ENCODE results near the gene DSG4. TPM values are rescaled to one million over a fixed set of nuclear protein-coding genes. Genes with fewer than 3 reads are reported as not detected.

The DSG4 gene
- total and polyA plus RNA-seq, 2 donors (not counting 1 experiment from before 2014, with no cell fraction given), result not detected

DNA sequence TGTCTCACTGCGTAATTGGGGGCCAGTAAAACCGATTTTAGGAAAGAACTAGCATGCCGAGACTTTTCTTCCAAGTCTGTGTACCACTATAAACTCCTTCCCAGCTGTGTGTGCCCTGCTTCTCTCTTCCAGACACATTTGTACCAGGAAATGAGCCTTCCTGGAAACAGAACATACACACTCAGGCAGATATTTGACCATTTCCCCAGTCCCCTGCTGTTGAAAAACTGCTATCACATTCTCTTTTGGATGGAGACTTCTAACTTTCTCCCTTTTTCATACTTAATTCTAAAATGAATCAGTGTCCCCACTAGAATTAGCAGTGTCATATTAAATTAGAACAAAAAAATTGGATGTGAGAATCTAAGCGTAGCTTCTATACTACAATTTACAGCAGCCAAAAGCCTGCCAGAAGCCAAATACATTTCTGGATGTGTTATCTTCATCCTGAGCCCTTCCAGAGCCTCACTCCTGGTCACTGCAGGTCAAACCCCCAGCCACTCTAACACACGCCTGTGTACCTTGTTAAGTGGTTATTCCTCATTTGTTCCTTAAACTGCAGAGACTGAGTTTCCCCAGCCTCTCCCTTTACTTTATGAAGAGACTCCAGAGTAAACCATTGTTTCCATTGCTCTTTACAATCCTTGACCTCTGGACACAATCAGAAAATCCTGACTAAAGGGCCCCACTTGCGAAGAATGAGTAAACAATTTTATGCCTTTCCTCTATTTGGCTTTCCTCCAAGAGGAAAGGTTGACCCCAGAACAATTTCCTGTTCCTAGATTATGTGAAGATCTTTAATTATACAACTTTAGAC is 20.4 kb downstream of the DSG4 start:
- no peaks in the 10 kb centered on the region for H3K4me1 ChIP-seq (ENCODE audit: control insufficient read depth, extremely low read depth, insufficient read depth, low read length)
- H3K36me3 ChIP-seq (ENCODE audit: control insufficient read depth, insufficient read depth, low read length), result no peaks in the 10 kb centered on the region
- H3K79me2 ChIP-seq (ENCODE audit: control insufficient read depth, insufficient read depth, low read length), result no peaks in the 10 kb centered on the region
- no peak overlapping the region for H3K9ac ChIP-seq (ENCODE audit: insufficient read depth, low read length)
- TF ChIP-seq EZH2 (IDR thresholded peaks at IDR 0.05; ENCODE audit: low read length, missing control alignments), result no peak
- TF ChIP-seq, protein P1, sequence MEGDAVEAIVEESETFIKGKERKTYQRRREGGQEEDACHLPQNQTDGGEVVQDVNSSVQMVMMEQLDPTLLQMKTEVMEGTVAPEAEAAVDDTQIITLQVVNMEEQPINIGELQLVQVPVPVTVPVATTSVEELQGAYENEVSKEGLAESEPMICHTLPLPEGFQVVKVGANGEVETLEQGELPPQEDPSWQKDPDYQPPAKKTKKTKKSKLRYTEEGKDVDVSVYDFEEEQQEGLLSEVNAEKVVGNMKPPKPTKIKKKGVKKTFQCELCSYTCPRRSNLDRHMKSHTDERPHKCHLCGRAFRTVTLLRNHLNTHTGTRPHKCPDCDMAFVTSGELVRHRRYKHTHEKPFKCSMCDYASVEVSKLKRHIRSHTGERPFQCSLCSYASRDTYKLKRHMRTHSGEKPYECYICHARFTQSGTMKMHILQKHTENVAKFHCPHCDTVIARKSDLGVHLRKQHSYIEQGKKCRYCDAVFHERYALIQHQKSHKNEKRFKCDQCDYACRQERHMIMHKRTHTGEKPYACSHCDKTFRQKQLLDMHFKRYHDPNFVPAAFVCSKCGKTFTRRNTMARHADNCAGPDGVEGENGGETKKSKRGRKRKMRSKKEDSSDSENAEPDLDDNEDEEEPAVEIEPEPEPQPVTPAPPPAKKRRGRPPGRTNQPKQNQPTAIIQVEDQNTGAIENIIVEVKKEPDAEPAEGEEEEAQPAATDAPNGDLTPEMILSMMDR (conservative IDR thresholded peaks at IDR 0.05 in 1 of 2, IDR thresholded peaks at IDR 0.05 in 1 of 2; ENCODE audit: low read depth in 1 of 2, low read length in 2 of 2), result no peak
- H3K27ac ChIP-seq (ENCODE audit: insufficient read depth, low read length), result no peak overlapping the region
- no peaks in the 10 kb centered on the region for H3K27me3 ChIP-seq (ENCODE audit: control insufficient read depth, insufficient read depth, low read length)
- peak in 1 of 2 donors; percentile 1 for DNase-seq (ENCODE audit: low read depth in 2 of 2)
- no peak overlapping the region for H2AFZ ChIP-seq (ENCODE audit: low read length)
- no peaks in the 10 kb centered on the region for H3K9me3 ChIP-seq (ENCODE audit: control insufficient read depth, insufficient read depth, low read depth, low read length)
- H3K4me2 ChIP-seq (ENCODE audit: extremely low read depth, insufficient read depth, low read length), result no peak overlapping the region
- no peak overlapping the region for H3K4me3 ChIP-seq (replicated peaks in 1 of 4; ENCODE audit: control extremely low read depth in 1 of 4, insufficient read depth in 1 of 4, low read depth in 3 of 4, low read length in 4 of 4)
- H4K20me1 ChIP-seq (ENCODE audit: control insufficient read depth, extremely low read depth, insufficient read depth, low read length), result no peaks in the 10 kb centered on the region

DNA sequence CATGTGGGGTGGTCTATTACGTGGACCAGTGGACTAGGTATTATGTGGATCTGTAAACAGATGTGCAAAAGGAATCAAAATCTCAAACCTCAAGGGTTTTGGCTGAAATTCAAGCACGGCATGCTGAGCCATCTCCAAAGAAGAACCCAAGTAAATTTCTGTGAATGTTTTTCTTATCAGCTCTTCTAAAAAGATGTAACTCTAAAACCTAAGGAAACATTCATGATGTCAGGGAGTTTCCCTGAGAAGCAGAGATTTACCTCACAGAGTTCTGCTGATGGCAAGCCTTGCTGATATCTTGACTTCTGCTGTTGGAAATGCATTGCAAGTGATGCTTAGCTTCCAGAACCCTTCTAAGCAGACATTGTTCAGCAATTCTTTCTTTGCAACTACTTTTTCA is 21.6 kb downstream of the DSG4 start:
- Histone ChIP-seq H3K9ac (ENCODE audit: insufficient read depth, low read length) (no peak overlapping the region), H3K79me2 (ENCODE audit: control insufficient read depth, insufficient read depth, low read length) (no peaks in the 10 kb centered on the region), H3K36me3 (ENCODE audit: control insufficient read depth, insufficient read depth, low read length) (no peaks in the 10 kb centered on the region), H3K4me3 (replicated peaks in 1 of 4; ENCODE audit: control extremely low read depth in 1 of 4, insufficient read depth in 1 of 4, low read depth in 3 of 4, low read length in 4 of 4) (no peak overlapping the region), H3K27ac (ENCODE audit: insufficient read depth, low read length) (no peak overlapping the region), H3K9me3 (ENCODE audit: control insufficient read depth, insufficient read depth, low read depth, low read length) (no peaks in the 10 kb centered on the region), H3K4me1 (ENCODE audit: control insufficient read depth, extremely low read depth, insufficient read depth, low read length) (no peaks in the 10 kb centered on the region), H3K4me2 (ENCODE audit: extremely low read depth, insufficient read depth, low read length) (no peak overlapping the region), H4K20me1 (ENCODE audit: control insufficient read depth, extremely low read depth, insufficient read depth, low read length) (no peaks in the 10 kb centered on the region), H2AFZ (ENCODE audit: low read length) (no peak overlapping the region), H3K27me3 (ENCODE audit: control insufficient read depth, insufficient read depth, low read length) (no peaks in the 10 kb centered on the region)
- TF ChIP-seq, protein P1 (conservative IDR thresholded peaks at IDR 0.05 in 1 of 2, IDR thresholded peaks at IDR 0.05 in 1 of 2; ENCODE audit: low read depth in 1 of 2, low read length in 2 of 2), result no peak
- no peak for TF ChIP-seq EZH2 (IDR thresholded peaks at IDR 0.05; ENCODE audit: low read length, missing control alignments)
- peak in 1 of 2 donors; percentile 6 for DNase-seq (ENCODE audit: low read depth in 2 of 2)

DNA sequence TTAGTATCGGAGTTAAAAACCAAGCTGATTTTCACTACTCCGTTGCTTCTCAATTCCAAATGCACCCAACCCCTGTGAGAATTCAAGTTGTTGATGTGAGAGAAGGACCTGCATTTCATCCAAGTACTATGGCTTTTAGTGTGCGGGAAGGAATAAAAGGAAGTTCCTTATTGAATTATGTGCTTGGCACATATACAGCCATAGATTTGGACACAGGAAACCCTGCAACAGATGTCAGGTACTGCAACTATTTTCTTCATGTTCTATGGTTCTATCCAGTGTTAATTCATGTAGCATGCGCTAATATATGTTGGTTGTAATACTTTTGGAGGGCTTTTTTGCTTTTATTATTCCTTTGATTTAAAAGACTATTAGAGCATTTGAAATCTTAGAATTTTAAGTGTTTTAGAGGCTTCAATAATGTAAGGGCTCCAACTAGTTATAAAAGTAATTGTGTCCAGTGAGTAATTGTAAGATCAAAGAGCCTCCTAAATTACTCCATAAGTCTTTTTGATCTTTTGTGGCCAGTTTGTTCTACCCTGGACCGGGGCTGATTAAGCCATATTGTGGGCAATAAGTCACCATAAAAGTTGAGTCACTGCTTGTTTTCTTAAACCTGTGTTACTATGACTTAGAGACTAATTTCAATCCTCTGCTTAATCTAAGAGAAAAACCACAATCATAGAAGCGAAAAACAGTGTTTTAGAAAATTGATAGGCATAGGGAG is 22.9 kb downstream of the DSG4 start:
- DNase-seq (ENCODE audit: low read depth in 2 of 2), result peak in 1 of 2 donors; percentile 81
- Histone ChIP-seq H3K4me3 (replicated peaks in 1 of 4; ENCODE audit: control extremely low read depth in 1 of 4, insufficient read depth in 1 of 4, low read depth in 3 of 4, low read length in 4 of 4) (no peak overlapping the region), H3K9ac (ENCODE audit: insufficient read depth, low read length) (no peak overlapping the region), H3K27me3 (ENCODE audit: control insufficient read depth, insufficient read depth, low read length) (no peaks in the 10 kb centered on the region), H3K4me2 (ENCODE audit: extremely low read depth, insufficient read depth, low read length) (no peak overlapping the region), H3K9me3 (ENCODE audit: control insufficient read depth, insufficient read depth, low read depth, low read length) (no peaks in the 10 kb centered on the region), H3K36me3 (ENCODE audit: control insufficient read depth, insufficient read depth, low read length) (no peaks in the 10 kb centered on the region), H4K20me1 (ENCODE audit: control insufficient read depth, extremely low read depth, insufficient read depth, low read length) (no peaks in the 10 kb centered on the region), H3K79me2 (ENCODE audit: control insufficient read depth, insufficient read depth, low read length) (no peaks in the 10 kb centered on the region), H3K4me1 (ENCODE audit: control insufficient read depth, extremely low read depth, insufficient read depth, low read length) (no peaks in the 10 kb centered on the region), H3K27ac (ENCODE audit: insufficient read depth, low read length) (no peak overlapping the region), H2AFZ (ENCODE audit: low read length) (no peak overlapping the region)
- TF ChIP-seq EZH2 (IDR thresholded peaks at IDR 0.05; ENCODE audit: low read length, missing control alignments), result no peak
- TF ChIP-seq, protein P1 (conservative IDR thresholded peaks at IDR 0.05 in 1 of 2, IDR thresholded peaks at IDR 0.05 in 1 of 2; ENCODE audit: low read depth in 1 of 2, low read length in 2 of 2), result no peak

All from fibroblast of lung (primary cell).